Lung microvascular endothelial cell (primary cell): Measurements from ENCODE around the gene ATP8B3. TPM values are rescaled to one million over a fixed set of nuclear protein-coding genes. Genes with fewer than 3 reads are reported as not detected.

Source experiments
- DNase-seq, 2 donors: peaks; one replicate each; pipeline versions ENCODE4 v3.0.0 to v3.0.0-alpha.2; 2010; ENCODE audit warnings: low read depth in 2 of 2
- total RNA-seq: library from RNA; depleted of rRNA; stranded (reverse); fragments of >200 nt; gene quantifications from 2 replicates; pipeline ENCODE4 v1.2.1, GENCODE V29; 2014

Gene ATP8B3
- total RNA-seq, 1 donor from 2014 or later: 0.20 TPM

DNA sequence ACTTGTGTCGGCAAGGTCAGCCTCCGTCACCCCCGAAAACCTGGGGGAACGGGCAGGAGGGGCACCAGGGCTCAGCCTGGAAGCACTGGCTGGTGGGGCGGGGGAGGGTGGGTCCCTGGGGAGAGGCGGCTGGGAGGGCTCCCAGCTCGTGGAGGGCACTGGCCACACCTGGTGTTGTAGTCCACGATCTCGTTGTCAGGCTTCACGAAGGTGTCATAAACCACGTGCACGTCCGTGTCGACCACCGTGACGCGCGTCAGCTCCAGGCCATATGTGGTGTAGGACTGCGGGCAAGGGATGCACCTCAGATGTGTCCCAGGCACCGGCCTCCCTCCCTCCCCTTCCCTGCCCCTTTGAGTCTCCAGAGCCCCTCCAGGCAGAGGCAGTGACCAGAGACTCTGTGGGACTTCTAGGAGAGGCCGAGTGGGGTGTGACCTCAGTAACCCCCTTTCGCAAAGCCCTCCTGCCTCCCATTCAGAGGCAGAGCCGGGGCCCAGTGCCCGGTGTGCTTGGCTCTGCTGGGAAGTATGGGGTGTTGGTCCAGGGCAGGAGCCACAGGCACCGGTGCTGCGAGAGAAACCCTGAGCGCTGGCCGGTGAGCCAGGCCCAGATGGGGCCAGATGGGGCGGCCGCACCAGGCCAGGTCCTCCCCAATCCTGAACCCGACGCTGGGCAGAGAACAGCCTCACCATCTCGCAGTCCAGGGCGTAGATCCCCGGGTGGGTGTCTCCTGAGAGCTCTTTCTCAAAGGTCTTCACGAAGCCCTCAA is 4.6 kb upstream of the ATP8B3 start:
- no peak for DNase-seq

DNA sequence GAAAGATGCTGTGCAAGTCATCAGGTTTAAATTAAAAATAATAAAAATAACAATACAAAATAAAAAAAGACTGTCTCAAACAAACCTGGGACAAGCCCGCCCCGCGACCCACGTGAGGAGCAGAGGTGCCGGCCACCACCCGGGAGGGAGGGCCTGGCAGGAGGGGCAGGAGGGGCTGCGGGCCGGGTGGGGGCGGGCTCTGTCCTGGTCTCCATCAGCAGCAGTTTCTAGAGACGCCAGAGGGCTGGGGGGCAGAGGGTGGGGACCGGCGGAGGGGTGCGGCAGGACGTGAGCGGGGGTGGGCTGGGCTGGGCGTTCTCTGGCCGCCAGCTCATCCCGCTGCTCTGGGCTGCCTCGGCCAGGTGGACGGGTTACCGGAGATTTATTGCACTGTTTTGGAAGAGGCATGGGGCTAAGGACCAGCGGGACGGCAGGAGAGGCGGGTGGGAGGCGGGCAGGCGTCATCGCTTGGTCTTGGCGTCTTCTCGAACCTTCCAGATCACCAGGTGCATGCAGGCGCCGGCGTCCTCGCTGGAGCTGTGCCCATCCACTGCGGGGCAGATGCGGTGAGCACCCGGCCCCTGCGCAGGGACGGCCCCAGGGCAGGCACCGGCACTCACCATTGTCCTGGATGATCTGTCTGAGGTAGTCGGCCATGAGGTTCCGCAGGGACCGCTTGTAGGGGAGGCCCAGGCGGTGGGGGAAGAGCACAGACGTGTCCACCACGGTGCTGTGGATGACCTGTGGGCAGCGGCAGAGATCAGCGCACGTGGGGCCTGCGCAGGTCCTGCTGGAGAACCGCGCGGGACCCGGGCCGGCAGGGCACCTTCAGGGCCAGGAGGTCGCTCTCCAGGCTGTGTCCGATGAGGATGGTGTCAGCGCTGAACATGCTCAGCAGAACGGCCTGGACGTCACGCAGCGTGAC is 3.8 kb upstream of the ATP8B3 start:
- no peak for DNase-seq

DNA sequence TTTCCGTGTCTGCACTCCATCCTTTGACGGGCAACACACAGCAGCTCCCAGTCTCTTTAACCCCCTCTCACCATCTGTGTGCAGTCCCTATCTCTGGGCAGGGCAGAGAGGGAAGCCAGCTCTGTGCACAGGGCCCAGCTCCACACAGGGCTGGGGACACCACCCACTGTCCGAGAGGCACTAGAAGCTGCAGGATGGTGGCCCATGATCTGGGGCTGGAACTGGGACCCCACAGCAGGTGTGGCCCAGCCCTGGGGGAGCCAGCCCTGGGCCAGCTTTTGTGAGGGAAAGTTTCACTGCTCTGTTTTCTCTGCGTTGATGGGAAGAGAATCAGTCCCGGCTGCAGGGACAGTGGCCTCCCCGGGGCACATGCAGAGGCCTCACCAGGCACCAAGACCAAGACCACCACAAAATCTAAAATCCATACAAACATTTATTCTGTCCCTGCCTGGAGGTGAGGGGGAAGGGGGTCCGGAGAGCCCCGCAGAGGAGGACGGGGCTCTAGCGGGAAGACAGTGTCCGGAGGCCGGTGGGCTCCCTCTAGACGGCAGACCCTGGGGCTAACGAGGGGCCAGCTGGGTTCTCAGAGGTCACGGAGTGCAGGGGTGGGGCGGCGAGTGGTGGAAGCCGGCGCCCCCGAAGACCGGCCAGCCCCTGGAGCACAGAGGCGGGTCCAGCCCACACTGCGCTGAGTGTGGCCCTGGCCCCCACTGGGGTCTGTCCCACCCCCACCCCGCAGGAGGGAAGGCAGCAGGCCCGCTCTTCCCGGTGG is 2.9 kb upstream of the ATP8B3 start:
- DNase-seq: no peak

- no peak for DNase-seq
Measured at GRCh38 chr19:1814391-1814790, 2.3 kb upstream of the ATP8B3 start.

DNA sequence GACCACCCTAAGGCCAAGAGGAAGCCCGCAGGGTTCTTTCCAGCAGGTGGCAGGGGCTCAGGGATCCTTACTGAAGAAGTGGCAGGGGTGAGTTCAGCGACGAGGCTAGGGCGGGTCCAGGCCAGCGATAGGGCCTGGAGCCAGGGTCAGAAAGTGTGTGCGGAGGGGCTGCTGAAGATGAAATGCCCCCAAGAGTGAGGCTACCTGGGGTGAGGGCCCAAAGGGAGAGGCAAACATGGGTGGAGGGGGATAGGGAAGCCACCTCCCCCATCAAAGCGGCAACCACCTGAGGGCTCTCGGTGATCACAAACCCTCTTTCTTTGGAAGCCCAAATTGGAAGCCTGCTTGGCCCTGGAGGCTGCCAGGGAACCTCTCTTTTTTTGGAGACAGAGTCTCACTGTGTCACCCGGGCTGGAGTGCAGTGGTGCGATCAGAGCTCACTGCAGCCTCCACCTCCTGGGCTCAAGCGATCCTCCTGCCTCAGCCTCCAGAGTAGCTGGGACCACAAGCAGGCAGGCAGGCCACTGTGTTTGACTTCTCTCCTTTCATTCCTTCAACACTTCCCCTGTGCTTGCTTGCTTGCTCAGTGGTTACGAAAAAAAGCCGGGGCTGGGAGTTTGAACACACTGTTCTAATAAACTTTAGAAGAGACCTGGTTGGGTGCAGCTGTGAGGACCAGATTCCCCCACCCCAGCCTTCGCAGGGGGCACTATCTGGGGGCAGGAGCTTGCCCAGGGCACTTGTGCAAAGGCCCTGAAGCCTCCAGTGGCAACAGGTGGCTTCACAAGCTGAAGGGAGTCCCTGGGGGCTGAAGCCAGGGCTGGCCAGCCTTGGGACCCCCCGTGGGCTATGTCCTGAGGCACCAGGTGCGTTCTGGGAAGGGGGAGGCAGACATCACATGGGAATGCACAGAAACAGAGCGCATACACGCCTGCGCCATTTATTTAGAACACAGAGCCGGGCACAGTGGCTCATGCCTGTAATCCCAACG is 1.4 kb upstream of the ATP8B3 start:
- no peak for DNase-seq

GRCh38 chr19:1812426-1813191 is 533 bp upstream of the ATP8B3 start:
- peak; percentile 82 to 84 for DNase-seq

DNA sequence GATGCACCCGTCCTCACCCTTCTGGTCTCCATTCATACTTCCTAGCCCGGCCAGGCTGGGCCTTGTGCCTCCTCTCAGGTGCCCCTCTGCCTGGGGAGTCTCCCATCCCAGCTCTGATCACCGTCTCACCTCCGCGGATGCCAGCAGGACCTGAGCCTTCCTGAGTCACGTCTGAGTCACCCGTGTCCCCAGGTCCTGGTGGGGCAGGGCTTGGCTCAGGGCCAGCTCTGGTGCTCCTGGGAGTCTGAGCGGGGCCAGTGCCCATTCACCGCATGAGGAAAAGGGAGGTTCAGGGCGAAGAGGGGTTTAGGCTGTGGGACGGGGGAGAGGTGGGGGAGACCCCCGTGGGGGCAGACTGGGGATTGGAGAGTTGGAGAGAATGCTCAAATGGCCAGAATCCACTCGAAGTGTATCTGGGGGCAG is 593 bp downstream of the ATP8B3 start:
- DNase-seq: peak; percentile 39 to 52

- DNase-seq: no peak
Measured at GRCh38 chr19:1810439-1811160, 1.5 kb downstream of the ATP8B3 start.

DNA sequence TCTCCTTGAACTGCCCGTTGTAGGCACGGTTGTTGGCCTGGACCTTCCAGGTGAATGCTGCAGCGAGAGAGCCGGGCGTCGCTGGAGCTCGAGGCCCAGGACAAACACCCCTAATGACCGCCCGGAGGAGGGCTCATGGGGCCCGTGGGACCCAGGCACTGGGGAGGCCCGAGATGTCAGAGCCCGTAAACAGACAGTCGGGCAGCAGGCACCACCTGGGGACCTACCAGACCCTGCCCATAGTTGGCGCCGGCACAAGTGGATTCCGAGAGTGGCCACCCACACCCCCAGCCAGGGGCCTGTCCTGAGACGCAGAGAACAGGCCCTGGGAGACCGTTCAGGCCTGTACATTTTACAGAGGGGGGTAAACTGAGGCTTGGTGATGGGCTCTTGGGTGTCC is 2.4 kb downstream of the ATP8B3 start:
- no peak for DNase-seq

DNA sequence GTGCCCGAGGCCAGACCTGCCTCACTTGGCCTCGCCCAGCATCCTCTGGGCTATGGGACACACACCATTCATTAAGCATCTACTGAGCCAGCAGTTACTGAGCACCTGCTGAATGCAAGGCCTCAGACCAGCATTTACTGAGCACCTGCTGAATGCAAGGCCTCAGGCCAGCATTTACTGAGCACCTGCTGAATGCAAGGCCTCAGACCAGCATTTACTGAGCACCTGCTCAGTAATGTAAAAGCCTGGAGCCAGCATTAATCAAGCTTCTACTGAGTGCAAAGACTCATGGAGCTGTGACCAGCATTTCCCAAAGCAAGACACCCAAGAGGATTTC is 3.7 kb downstream of the ATP8B3 start:
- no peak for DNase-seq

DNA sequence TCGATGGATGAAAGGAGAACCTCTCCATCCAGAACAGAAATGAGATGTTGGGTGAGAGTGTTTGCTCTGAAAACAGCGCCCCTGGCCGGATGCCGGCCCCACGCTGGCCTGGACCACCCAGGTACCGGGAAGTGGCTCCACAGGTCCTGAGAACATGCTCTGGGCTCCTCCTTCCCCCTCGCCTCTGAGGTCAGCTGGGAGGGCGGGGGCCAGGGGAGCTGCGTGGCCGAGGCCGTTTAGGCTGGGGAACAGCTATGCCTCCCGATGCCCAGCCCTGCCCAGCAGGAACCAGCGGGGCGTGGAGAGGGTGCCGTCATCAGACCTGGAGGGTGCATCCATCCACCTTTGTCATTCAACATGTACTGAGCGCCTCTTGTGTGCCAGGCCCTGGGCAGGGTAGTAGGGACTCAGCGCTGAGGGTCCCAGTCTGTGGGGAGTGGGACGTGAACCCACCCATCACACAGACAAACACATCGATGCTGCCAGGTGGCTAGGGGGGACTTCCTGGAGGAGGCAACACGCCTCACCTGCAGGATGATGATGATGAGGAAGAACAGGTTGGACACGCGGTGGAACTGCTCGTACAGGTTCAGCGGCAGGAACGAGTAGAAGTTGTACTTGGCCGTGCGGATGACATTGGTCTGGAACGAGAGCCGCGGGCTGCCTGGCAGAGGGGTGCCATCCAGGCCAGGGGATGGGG is 4.2 kb downstream of the ATP8B3 start:
- DNase-seq: no peak

- DNase-seq: no peak
Measured at GRCh38 chr19:1807030-1807694, 4.9 kb downstream of the ATP8B3 start.

DNA sequence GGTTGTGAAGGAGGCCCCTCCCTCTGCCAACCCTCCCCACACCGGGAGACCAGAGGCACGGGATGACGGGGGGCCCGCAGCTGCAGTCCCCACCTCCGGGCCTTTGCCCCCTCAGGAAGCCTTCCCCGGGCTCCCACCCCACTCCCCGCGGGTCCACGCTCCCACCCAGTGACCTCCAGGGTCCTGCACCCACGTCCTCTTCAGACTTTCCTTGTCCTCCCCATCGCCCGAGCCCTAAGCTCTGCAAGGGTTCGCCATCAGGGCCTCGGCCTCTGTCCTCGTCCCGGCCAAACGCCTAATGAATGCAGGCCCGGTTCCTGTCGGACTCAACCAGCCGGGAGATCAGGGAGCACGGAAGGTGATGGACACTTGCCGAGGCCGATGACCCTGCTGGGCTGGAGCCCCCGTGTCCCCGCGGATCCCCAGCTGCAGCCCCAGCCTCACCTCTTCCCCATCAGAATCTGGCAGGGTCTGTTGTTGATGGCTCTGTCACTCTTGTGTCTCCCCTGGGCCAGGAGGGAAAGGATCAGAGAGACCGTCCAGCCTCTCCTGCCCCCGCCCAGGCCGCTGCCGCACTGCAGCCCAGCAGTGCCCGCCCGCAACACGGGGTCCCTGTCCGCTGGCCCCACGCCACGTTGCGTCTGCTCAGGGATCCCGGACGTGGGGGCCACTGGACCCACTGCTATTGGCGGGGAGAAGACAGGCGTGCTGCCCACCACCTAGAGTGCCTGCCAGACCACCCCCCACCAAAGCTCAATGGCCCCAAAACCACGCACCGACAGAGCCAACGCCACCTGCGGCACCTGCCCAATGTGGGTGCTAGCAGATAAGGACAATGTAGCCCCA is 5.7 kb downstream of the ATP8B3 start:
- no peak for DNase-seq

DNA sequence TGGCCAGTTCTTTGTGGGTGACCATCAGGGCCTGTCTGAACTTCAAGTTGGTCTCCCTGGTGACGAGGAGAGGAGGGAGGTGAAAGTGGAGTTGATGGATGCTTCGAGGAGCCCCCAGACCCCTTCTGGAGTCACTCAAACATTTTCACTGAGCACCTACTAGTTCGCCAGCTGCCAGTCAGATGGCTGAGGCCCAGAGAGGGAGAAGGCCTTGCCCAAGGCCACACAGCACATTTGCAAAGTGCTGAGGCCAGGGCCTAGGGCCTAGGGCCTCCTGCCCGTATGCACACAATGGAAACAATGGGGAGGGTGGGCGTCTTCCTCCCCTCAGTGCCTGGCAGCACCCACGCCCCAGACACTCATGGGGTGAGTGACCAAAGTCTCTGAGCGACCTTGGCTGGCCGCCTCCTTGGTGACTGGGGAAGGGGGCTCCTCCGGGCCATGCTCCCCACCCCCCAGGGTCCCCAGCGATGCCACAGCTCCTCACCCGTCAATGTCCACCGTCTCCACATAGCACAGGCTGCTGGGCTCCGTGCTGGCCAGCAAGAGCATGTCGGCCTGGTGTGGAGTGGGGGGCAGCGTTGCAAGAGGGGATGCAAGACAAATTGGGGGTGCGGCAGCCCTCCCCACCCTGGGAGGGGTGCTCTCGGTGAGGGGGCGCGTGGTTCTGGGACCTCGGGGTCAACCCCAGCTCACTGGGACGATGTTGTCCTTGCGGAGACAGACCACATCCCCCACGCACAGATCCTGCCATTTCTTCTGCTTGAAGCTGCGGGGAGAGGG is 6.5 kb downstream of the ATP8B3 start:
- no peak for DNase-seq

DNA sequence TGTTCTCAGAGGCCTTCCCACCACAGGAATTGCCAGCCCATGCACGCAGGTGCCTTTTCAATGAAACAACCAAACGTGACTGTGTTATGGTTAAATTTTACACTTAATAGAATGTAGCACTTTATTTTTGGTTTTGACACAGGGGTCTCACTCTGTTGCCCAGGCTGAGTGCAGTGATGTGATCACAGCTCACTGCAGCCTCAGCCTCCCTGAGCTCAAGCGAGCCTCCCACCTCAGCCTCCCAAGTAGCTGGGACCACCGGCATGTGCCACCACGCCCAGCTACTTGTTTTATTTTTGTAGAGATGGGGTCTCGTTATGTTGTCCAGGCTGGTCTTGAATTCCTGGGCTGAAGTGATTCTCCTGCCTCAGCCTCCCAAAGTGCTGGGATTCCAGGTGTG is 7.2 kb downstream of the ATP8B3 start:
- DNase-seq: no peak

- DNase-seq: no peak
Measured at GRCh38 chr19:1799695-1800342, 12.3 kb downstream of the ATP8B3 start.
